Activated CD4-positive, alpha-beta T cell treated with anti-CD3 and anti-CD28 coated beads, Interleukin-2, Interleukin-6, amounts not matched to agents 100 ng/mL and 50 ng/mL, durations not matched to agents 16 hours and 8 hours (primary cell): ENCODE results near the gene USP17L24.
"Not testable (repeated sequence)": the region's sequence is repeated elsewhere in the genome, so short reads cannot be mapped to it uniquely, and the experiment has no call there.

ENCODE experiments used
- DNase-seq: peaks from one replicate; pipeline ENCODE4 v3.0.0-alpha.2; 2020

Gene USP17L24, protein sequence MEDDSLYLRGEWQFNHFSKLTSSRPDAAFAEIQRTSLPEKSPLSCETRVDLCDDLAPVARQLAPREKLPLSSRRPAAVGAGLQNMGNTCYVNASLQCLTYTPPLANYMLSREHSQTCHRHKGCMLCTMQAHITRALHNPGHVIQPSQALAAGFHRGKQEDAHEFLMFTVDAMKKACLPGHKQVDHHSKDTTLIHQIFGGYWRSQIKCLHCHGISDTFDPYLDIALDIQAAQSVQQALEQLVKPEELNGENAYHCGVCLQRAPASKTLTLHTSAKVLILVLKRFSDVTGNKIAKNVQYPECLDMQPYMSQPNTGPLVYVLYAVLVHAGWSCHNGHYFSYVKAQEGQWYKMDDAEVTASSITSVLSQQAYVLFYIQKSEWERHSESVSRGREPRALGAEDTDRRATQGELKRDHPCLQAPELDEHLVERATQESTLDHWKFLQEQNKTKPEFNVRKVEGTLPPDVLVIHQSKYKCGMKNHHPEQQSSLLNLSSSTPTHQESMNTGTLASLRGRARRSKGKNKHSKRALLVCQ

DNA sequence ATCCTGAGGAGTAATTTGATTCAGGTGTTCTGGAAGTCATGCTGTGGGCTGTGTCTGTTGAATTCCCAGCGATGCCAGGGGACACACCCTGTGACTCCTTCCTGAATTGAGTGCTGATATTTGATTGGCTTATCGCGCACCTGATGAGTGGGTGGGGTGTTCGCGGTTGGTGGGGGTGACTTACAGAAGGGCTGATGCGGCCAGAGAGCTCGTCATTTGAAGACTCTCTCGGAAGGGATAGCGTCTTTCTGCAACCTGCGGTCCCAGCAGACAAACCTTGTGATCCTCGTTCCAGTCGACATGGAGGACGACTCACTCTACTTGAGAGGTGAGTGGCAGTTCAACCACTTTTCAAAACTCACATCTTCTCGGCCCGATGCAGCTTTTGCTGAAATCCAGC lies at the start of gene USP17L24:
TSS of gene USP17L24 (plus strand) at position 301 of the 400 bp plus-strand sequence. CDS start at position 301, 0 bp downstream.
- not testable (repeated sequence) for DNase-seq

DNA sequence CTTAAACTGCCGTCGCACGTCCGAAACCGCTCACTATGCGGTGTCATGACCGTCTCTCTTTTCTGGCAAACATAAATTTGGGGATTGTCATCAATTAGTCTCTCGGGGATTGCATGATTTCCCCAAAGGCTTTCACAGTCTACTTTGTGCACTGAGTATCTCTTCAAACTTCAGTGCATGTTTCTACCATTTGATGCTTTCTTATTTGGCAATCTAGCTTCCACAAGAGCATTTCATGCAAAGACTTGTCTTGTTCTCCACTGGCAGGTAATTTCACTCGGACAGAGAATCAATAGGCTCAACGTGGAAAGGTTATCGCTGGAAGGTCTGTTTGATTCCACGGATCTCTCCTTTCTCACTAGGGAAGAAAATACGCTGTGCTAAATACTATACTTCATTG lies 774 bp upstream of the USP17L24 start:
- DNase-seq, result peak; percentile 10

DNA sequence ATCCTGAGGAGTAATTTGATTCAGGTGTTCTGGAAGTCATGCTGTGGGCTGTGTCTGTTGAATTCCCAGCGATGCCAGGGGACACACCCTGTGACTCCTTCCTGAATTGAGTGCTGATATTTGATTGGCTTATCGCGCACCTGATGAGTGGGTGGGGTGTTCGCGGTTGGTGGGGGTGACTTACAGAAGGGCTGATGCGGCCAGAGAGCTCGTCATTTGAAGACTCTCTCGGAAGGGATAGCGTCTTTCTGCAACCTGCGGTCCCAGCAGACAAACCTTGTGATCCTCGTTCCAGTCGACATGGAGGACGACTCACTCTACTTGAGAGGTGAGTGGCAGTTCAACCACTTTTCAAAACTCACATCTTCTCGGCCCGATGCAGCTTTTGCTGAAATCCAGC lies 4.6 kb downstream of the USP17L24 start, which contains the start of gene USP17L25:
TSS of gene USP17L25 (plus strand) at position 301 of the 400 bp plus-strand sequence. CDS start at position 301, 0 bp downstream.
- not testable (repeated sequence) for DNase-seq

DNA sequence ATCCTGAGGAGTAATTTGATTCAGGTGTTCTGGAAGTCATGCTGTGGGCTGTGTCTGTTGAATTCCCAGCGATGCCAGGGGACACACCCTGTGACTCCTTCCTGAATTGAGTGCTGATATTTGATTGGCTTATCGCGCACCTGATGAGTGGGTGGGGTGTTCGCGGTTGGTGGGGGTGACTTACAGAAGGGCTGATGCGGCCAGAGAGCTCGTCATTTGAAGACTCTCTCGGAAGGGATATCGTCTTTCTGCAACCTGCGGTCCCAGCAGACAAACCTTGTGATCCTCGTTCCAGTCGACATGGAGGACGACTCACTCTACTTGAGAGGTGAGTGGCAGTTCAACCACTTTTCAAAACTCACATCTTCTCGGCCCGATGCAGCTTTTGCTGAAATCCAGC lies 9.4 kb downstream of the USP17L24 start, which contains the start of gene USP17L26:
TSS of gene USP17L26 (plus strand) at position 301 of the 400 bp plus-strand sequence. CDS start at position 301, 0 bp downstream.
- not testable (repeated sequence) for DNase-seq

DNA sequence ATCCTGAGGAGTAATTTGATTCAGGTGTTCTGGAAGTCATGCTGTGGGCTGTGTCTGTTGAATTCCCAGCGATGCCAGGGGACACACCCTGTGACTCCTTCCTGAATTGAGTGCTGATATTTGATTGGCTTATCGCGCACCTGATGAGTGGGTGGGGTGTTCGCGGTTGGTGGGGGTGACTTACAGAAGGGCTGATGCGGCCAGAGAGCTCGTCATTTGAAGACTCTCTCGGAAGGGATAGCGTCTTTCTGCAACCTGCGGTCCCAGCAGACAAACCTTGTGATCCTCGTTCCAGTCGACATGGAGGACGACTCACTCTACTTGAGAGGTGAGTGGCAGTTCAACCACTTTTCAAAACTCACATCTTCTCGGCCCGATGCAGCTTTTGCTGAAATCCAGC lies 14.1 kb downstream of the USP17L24 start, which contains the start of gene USP17L5:
TSS of gene USP17L5 (plus strand) at position 301 of the 400 bp plus-strand sequence. CDS start at position 301, 0 bp downstream.
- DNase-seq, result not testable (repeated sequence)

DNA sequence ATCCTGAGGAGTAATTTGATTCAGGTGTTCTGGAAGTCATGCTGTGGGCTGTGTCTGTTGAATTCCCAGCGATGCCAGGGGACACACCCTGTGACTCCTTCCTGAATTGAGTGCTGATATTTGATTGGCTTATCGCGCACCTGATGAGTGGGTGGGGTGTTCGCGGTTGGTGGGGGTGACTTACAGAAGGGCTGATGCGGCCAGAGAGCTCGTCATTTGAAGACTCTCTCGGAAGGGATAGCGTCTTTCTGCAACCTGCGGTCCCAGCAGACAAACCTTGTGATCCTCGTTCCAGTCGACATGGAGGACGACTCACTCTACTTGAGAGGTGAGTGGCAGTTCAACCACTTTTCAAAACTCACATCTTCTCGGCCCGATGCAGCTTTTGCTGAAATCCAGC lies 18.9 kb downstream of the USP17L24 start, which contains the start of gene USP17L27:
TSS of gene USP17L27 (plus strand) at position 301 of the 400 bp plus-strand sequence. CDS start at position 301, 0 bp downstream.
- DNase-seq, result not testable (repeated sequence)

DNA sequence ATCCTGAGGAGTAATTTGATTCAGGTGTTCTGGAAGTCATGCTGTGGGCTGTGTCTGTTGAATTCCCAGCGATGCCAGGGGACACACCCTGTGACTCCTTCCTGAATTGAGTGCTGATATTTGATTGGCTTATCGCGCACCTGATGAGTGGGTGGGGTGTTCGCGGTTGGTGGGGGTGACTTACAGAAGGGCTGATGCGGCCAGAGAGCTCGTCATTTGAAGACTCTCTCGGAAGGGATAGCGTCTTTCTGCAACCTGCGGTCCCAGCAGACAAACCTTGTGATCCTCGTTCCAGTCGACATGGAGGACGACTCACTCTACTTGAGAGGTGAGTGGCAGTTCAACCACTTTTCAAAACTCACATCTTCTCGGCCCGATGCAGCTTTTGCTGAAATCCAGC lies 23.6 kb downstream of the USP17L24 start, which contains the start of gene USP17L28:
TSS of gene USP17L28 (plus strand) at position 301 of the 400 bp plus-strand sequence. CDS start at position 301, 0 bp downstream.
- not testable (repeated sequence) for DNase-seq

DNA sequence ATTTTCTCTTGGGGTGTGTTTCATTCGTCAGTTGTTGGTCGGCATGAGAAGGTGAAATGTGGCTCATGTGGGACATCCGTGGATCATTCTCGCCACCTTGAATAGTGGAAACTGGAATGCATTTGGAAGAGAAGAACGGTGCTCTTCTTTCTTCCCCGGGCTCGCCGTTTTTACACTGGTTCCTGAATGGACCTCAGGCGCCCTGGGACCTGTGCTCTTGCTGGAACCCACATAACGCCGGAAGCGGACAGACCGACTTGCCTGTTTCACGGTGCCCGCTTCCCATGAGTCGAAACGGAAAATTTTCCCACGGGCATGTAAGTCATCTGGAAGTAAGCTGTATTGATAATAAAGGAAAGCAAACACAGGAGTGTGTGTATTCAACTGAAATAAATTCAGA lies 25.9 kb downstream of the USP17L24 start:
- not testable (repeated sequence) for DNase-seq

DNA sequence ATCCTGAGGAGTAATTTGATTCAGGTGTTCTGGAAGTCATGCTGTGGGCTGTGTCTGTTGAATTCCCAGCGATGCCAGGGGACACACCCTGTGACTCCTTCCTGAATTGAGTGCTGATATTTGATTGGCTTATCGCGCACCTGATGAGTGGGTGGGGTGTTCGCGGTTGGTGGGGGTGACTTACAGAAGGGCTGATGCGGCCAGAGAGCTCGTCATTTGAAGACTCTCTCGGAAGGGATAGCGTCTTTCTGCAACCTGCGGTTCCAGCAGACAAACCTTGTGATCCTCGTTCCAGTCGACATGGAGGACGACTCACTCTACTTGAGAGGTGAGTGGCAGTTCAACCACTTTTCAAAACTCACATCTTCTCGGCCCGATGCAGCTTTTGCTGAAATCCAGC lies 28.4 kb downstream of the USP17L24 start, which contains the start of gene USP17L29:
TSS of gene USP17L29 (plus strand) at position 301 of the 400 bp plus-strand sequence. CDS start at position 301, 0 bp downstream.
- DNase-seq, result not testable (repeated sequence)

DNA sequence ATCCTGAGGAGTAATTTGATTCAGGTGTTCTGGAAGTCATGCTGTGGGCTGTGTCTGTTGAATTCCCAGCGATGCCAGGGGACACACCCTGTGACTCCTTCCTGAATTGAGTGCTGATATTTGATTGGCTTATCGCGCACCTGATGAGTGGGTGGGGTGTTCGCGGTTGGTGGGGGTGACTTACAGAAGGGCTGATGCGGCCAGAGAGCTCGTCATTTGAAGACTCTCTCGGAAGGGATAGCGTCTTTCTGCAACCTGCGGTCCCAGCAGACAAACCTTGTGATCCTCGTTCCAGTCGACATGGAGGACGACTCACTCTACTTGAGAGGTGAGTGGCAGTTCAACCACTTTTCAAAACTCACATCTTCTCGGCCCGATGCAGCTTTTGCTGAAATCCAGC lies 37.9 kb downstream of the USP17L24 start, which contains the start of gene USP17L30:
TSS of gene USP17L30 (plus strand) at position 301 of the 400 bp plus-strand sequence. CDS start at position 301, 0 bp downstream.
- DNase-seq, result not testable (repeated sequence)
